ENCODE results near the gene EMC10.
A peak's percentile ranks its signal among the peaks of the same experiment; 100 is the strongest.
"Not testable (repeated sequence)": the region's sequence is repeated elsewhere in the genome, so short reads cannot be mapped to it uniquely, and the experiment has no call there.

The EMC10 gene

GRCh38 chr19:50516964-50517703 is 40.8 kb downstream of the EMC10 start:
- H3K9me3 ChIP-seq = peaks cover 16% of the 10 kb centered on the region
- H3K36me3 ChIP-seq = peaks cover 20% of the 10 kb centered on the region
- H3K4me2 ChIP-seq = no peak overlapping the region
- no peaks in the 10 kb centered on the region for H3K27me3 ChIP-seq
- peaks cover 36% of the 10 kb centered on the region for H3K4me1 ChIP-seq
- TF ChIP-seq Cebpa-rat (IDR thresholded peaks at IDR 0.05) = no peak
- H3K27ac ChIP-seq = no peak overlapping the region
- no peaks in the 10 kb centered on the region for H4K20me1 ChIP-seq
- no peak overlapping the region for H3K4me3 ChIP-seq
- no peak overlapping the region for H3K9ac ChIP-seq

GRCh38 chr19:50517704-50518075 is 41.4 kb downstream of the EMC10 start:
- Histone ChIP-seq H3K9me3 (peaks cover 16% of the 10 kb centered on the region), H3K27ac (no peak overlapping the region), H3K36me3 (peaks cover 20% of the 10 kb centered on the region), H3K4me2 (no peak overlapping the region), H3K27me3 (no peaks in the 10 kb centered on the region), H3K9ac (no peak overlapping the region), H3K4me3 (no peak overlapping the region), H4K20me1 (no peaks in the 10 kb centered on the region), H3K4me1 (peaks cover 31% of the 10 kb centered on the region)
- TF ChIP-seq Cebpa-rat (IDR thresholded peaks at IDR 0.05) = no peak

- peaks cover 24% of the 10 kb centered on the region for H3K4me1 ChIP-seq
- no peak overlapping the region for H3K4me2 ChIP-seq
- no peak for TF ChIP-seq Cebpa-rat (IDR thresholded peaks at IDR 0.05)
- no peak overlapping the region for H3K9ac ChIP-seq
- H3K4me3 ChIP-seq = no peak overlapping the region
- H3K36me3 ChIP-seq = peaks cover 20% of the 10 kb centered on the region
- H3K9me3 ChIP-seq = peaks cover 16% of the 10 kb centered on the region
- no peaks in the 10 kb centered on the region for H4K20me1 ChIP-seq
- H3K27ac ChIP-seq = no peak overlapping the region
- H3K27me3 ChIP-seq = no peaks in the 10 kb centered on the region
These were observed 42.0 kb downstream of the EMC10 start for GRCh38 chr19:50518091-50519005.

GRCh38 chr19:50519006-50519575 is 42.8 kb downstream of the EMC10 start:
- no peak overlapping the region for H3K4me3 ChIP-seq

GRCh38 chr19:50520822-50521465 is 44.6 kb downstream of the EMC10 start:
- Histone ChIP-seq H4K20me1 (no peaks in the 10 kb centered on the region), H3K27me3 (no peaks in the 10 kb centered on the region), H3K36me3 (peaks cover 20% of the 10 kb centered on the region), H3K4me1 (peaks cover 4% of the 10 kb centered on the region), H3K9me3 (peaks cover 16% of the 10 kb centered on the region), H3K4me2 (no peak overlapping the region), H3K9ac (no peak overlapping the region), H3K27ac (no peak overlapping the region), H3K4me3 (no peak overlapping the region)
- no peak for TF ChIP-seq Cebpa-rat (IDR thresholded peaks at IDR 0.05)

More at GRCh38 chr19:50519006-50519575, 42.8 kb downstream of the EMC10 start:
- no peaks in the 10 kb centered on the region for H3K27me3 ChIP-seq
- no peaks in the 10 kb centered on the region for H4K20me1 ChIP-seq
- peaks cover 20% of the 10 kb centered on the region for H3K36me3 ChIP-seq
- no peak for TF ChIP-seq Cebpa-rat (IDR thresholded peaks at IDR 0.05)
- no peak overlapping the region for H3K9ac ChIP-seq
- H3K4me2 ChIP-seq = no peak overlapping the region
- H3K27ac ChIP-seq = no peak overlapping the region
- H3K9me3 ChIP-seq = peaks cover 16% of the 10 kb centered on the region
- peaks cover 17% of the 10 kb centered on the region for H3K4me1 ChIP-seq

GRCh38 chr19:50522881-50523280 is 46.6 kb downstream of the EMC10 start:
- Histone ChIP-seq H3K9ac (no peak overlapping the region), H3K4me2 (no peak overlapping the region), H3K9me3 (peaks cover 15% of the 10 kb centered on the region), H3K27me3 (no peaks in the 10 kb centered on the region), H3K4me1 (peaks cover 9% of the 10 kb centered on the region), H4K20me1 (no peaks in the 10 kb centered on the region), H3K36me3 (peaks cover 14% of the 10 kb centered on the region), H3K27ac (no peak overlapping the region), H3K4me3 (no peak overlapping the region)
- no peak for TF ChIP-seq Cebpa-rat (IDR thresholded peaks at IDR 0.05)

GRCh38 chr19:50528052-50528451 is 51.7 kb downstream of the EMC10 start:
- Histone ChIP-seq H3K9me3 (peaks cover 15% of the 10 kb centered on the region), H3K4me2 (peak overlapping the region; percentile 28; the same call in 1 of the 2 replicates)
- not testable (repeated sequence) for H3K36me3 ChIP-seq, H3K4me1 ChIP-seq, H3K27me3 ChIP-seq, H3K4me3 ChIP-seq, H4K20me1 ChIP-seq, H3K9ac ChIP-seq, H3K27ac ChIP-seq

- peaks cover 10% of the 10 kb centered on the region for H3K4me1 ChIP-seq
- no peaks in the 10 kb centered on the region for H3K36me3 ChIP-seq
- H3K9me3 ChIP-seq = peaks cover 26% of the 10 kb centered on the region
- H4K20me1 ChIP-seq = no peaks in the 10 kb centered on the region
- H3K4me2 ChIP-seq = no peak overlapping the region
- TF ChIP-seq Cebpa-rat (IDR thresholded peaks at IDR 0.05) = no peak
- H3K27me3 ChIP-seq = no peaks in the 10 kb centered on the region
- H3K27ac ChIP-seq = no peak overlapping the region
- H3K9ac ChIP-seq = no peak overlapping the region
- H3K4me3 ChIP-seq = no peak overlapping the region
These were observed 54.9 kb downstream of the EMC10 start for GRCh38 chr19:50531171-50531612.

GRCh38 chr19:50532952-50533351 is 56.6 kb downstream of the EMC10 start:
- Histone ChIP-seq H3K9me3 (peaks cover 26% of the 10 kb centered on the region), H3K27me3 (no peaks in the 10 kb centered on the region), H3K4me3 (no peak overlapping the region), H3K36me3 (no peaks in the 10 kb centered on the region), H4K20me1 (no peaks in the 10 kb centered on the region), H3K4me1 (peaks cover 11% of the 10 kb centered on the region; the same call in 1 of the 2 replicates), H3K9ac (no peak overlapping the region), H3K27ac (no peak overlapping the region), H3K4me2 (no peak overlapping the region)
- TF ChIP-seq Cebpa-rat (IDR thresholded peaks at IDR 0.05) = no peak
